Stimulated activated CD4-positive, alpha-beta T cell treated with anti-CD3 and anti-CD28 coated beads, Interleukin-4, amount 100 ng/mL, for 4 hours (primary cell): ENCODE measurements around the gene VSIG10.
A peak's percentile ranks its signal among the peaks of the same experiment; 100 is the strongest.

Source experiments
- DNase-seq, 2 experiments: peaks; one replicate each; pipeline ENCODE4 v3.0.0-alpha.2; 2020

The VSIG10 gene

GRCh38 chr12:118059341-118060191 is 44.2 kb downstream of the VSIG10 start:
- DNase-seq, result no peak

- no peak for DNase-seq
Observed at GRCh38 chr12:118058881-118059280, 44.9 kb downstream of the VSIG10 start.

- no peak for DNase-seq
Observed at GRCh38 chr12:118058227-118058626, 45.6 kb downstream of the VSIG10 start.

GRCh38 chr12:118055865-118056773 is 47.7 kb downstream of the VSIG10 start:
- no peak for DNase-seq

GRCh38 chr12:118055144-118055557 is 48.7 kb downstream of the VSIG10 start:
- DNase-seq, result peak; percentile 60 to 61

- DNase-seq, result no peak
Observed at GRCh38 chr12:118053071-118053985, 50.5 kb downstream of the VSIG10 start.

- DNase-seq, result no peak
Observed at GRCh38 chr12:118052324-118053070, 51.3 kb downstream of the VSIG10 start.

- DNase-seq, result no peak
Observed at GRCh38 chr12:118050972-118051910, 52.6 kb downstream of the VSIG10 start.

- DNase-seq, result no peak
Observed at GRCh38 chr12:118046430-118046829, 57.4 kb downstream of the VSIG10 start.

GRCh38 chr12:118044577-118044976 is 59.2 kb downstream of the VSIG10 start:
- no peak for DNase-seq

- DNase-seq, result no peak
Observed at GRCh38 chr12:118044075-118044474, 59.7 kb downstream of the VSIG10 start.

- no peak for DNase-seq
Observed at GRCh38 chr12:118042091-118042490, 61.7 kb downstream of the VSIG10 start.

GRCh38 chr12:118038137-118038536 is 65.7 kb downstream of the VSIG10 start:
- DNase-seq, result no peak

- no peak for DNase-seq
Observed at GRCh38 chr12:118036672-118037411, 67.0 kb downstream of the VSIG10 start.

GRCh38 chr12:118035190-118036041 is 68.4 kb downstream of the VSIG10 start:
- no peak for DNase-seq

- DNase-seq, result no peak
Observed at GRCh38 chr12:118034429-118035189, 69.2 kb downstream of the VSIG10 start.

- DNase-seq, result no peak
Observed at GRCh38 chr12:118033902-118034301, 69.9 kb downstream of the VSIG10 start.

GRCh38 chr12:118033323-118033722 is 70.5 kb downstream of the VSIG10 start:
- DNase-seq, result no peak
